Kidney capillary endothelial cell (primary cell): ENCODE results near the gene CTNNA2.
"Not testable (repeated sequence)": the region's sequence is repeated elsewhere in the genome, so short reads cannot be mapped to it uniquely, and the experiment has no call there.

Experiments used
- DNase-seq: peaks from one replicate; pipeline ENCODE4 v3.0.0-alpha.2; 2018; ENCODE audit warnings: low spot score

The CTNNA2 gene

DNA sequence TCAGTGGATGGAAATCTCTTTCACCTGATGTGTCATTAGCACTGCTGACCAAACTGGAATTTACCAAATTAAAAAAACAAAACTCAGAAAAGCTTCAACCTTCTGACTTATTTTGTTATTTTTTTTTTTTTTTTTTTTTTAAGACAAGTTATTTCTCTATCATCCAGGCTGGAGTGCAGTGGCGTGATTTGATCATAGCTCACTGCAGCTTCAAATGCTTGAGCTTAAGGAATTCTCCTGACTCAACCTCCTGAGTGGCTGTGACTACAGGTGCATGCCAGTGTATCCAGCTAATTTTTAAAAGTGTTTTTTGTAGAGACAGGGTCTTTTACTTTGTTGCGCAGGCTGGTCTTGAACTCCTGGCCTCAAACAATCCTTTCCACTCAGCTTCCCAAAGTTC is 636.1 kb downstream of the CTNNA2 start:
- no peak for DNase-seq

GRCh38 chr2:80149991-80150390 is 637.1 kb downstream of the CTNNA2 start:
- DNase-seq = no peak

GRCh38 chr2:80151248-80151647 is 638.4 kb downstream of the CTNNA2 start:
- DNase-seq = no peak

GRCh38 chr2:80151651-80152050 is 638.8 kb downstream of the CTNNA2 start:
- DNase-seq = no peak

DNA sequence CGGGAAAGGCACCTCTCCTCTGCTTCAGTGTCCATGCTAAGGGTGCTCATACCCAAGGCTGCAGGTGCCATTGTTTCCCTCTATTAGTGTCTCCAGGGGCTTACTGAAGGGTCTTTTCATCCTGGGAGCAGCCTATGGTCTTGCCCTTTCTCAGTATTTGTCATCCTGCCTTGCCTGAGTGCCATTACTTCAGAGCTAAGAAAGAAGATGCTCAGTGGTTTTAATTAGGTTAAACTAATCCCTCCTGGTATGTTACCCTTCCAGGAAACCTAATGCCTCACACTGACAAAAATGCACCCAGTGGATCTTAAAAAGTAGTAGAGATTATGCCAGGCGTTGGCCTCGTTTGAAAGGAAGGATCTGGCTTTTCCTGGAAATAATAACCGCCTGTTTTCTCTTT is 640.3 kb downstream of the CTNNA2 start:
- DNase-seq = no peak

DNA sequence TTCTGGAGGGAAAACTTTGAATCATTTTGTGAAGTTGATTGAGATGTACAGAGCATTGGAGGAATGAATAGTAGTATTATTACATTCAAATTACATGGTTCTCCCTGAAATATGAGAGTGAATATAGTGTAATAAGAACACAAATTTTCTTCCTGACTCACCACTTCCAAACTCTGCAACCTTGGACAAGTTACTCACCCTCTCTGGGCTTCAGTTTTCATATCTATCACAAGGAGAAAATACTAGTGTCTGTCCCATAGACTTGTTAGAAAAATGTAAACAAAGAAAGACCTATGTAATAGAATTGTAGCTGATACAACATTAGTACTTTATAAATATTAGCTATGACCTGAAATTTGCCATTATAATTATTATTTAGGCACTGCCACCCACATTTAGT is 640.9 kb downstream of the CTNNA2 start:
- DNase-seq = no peak

GRCh38 chr2:80154231-80154915 is 641.5 kb downstream of the CTNNA2 start:
- no peak for DNase-seq

GRCh38 chr2:80164375-80164774 is 651.5 kb downstream of the CTNNA2 start:
- DNase-seq = no peak

- no peak for DNase-seq
Measured at GRCh38 chr2:80166483-80167171, 653.8 kb downstream of the CTNNA2 start.

DNA sequence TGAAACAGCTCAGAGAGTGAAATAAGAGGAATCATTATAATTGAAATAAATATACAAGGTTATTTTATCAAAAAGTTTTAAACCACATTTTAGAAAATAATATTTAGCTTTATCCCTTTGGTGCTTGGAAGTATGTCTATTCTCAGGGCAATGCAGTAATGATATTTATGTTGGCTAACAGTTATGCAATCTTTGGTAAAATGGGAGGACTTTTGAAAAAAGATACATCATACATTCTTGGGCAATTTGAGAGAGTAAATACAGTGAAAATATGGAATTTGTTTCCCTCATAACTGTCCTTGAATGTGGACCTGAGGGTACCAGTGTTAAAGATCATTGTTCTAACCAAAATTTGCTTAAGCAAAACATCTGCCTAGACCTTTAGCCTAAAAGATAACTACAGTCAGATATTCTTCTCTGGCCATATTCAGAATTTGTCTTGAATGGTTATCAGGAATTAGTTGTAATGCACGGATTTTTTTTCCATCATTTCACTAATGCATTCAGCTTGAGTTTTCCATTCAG is 654.5 kb downstream of the CTNNA2 start:
- no peak for DNase-seq

- DNase-seq = no peak
Measured at GRCh38 chr2:80168037-80168436, 655.2 kb downstream of the CTNNA2 start.

DNA sequence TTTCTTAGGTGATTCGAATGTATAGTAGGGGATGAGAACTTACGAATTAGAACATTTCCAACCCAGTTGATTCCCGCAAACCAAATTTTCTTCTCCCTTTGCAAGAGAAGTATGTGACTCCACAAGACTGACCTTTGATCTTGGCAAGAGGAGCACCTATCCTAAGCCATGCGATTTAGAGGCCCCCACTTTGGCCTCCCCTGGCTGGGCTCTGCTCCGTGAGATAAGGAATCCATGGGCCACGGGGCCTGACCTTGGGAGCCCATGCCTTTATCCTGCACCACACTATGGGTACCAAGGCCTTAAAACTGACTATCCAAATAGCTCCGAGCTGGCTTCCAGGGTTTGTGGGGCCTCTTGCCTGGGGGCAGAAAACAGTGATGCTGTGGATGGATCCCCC is 656.0 kb downstream of the CTNNA2 start:
- DNase-seq = no peak

- DNase-seq = no peak
Measured at GRCh38 chr2:80169811-80170594, 657.2 kb downstream of the CTNNA2 start.

DNA sequence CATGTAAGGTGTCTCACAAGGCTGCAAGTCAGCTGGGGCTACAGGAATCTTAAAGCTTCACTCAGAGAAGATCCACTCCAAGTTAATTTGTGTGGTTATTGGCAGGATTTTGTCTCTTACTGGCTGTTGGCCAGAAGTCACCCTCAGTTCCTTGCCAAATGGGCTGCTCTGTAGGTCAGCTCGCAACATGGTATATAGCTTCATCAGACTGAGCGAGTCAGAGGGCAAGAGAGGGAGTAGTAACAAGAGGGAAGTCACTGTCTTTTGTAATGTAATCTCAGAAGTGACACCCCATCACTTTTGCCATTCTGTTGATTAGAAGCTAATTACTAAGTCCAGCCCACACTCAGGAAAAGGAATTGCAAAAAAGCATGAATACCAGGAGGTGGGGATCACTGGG is 672.2 kb downstream of the CTNNA2 start:
- DNase-seq = no peak

DNA sequence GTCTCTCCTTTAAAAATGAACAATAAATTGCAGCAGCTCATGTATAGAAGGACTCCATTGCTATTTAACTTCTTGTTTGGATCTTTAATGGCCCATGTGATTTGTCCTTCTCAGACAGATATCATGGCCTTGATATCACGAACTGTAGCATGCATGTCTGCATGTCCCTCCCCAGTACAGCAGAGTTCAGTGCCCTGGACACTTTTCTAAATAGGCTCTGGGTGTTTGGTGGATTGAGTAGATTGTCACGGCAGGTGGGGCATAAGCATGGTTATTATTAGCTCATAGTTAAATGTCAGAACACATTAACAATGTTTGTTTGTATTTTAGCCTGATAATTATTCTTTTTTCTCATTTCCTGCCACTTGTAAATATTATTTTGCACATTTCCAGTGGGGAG is 673.4 kb downstream of the CTNNA2 start:
- DNase-seq = no peak

DNA sequence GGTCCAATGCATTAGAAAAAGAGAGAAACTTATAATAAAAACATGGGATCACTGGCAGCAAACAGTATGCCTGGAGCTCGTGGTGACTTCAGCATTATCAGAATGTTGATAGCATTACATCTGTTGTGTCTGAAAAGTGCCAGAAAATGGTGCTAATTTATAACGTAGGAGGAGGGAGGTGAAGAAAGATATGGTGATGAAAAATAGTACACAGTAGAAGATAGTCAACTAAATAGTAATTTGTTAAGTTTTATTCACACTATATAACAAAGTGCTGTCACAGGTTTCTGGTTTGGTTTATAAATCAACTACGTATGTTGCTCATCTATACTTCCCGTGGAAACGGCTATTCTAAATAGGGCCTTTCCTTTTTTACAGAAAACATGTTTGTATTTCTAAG is 674.3 kb downstream of the CTNNA2 start:
- no peak for DNase-seq

GRCh38 chr2:80190166-80190565 is 677.3 kb downstream of the CTNNA2 start:
- DNase-seq = no peak

DNA sequence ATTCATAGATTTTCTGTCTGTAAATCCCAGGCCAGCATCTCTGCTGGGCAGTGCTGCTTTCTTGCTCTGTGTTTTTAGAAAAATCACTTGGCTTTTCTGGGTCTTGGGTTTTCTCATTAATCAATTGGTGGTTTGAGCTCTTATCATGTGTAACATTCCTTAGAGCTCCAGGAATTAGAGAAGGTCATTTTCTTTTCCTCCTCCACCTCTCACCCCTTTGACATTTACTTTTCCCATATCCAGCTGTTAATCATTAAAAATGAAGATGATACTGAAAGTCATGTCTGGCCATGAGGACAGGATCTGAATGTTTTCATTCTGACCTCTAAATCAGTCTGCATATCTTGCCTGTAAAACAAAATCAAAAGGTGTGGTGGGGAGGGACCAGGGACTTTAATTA is 680.7 kb downstream of the CTNNA2 start:
- no peak for DNase-seq

DNA sequence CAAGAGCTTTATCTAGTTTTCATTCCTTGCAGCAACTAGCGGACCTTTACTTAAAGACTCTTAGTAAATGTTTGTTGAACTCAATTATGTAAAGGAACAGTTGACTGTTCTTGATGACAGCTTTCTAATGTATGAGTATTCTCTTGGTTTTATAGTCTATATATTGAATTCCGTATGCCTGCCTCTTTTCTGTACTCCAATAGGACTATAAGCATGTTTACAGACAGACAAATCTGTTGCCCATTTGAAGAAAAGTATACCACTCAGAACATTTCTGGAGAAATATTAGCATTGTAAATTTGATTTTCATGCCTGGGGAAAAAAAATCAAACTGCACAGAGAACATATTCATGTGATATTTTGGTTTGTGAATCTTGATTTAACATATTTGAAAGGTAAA is 682.2 kb downstream of the CTNNA2 start:
- no peak for DNase-seq

DNA sequence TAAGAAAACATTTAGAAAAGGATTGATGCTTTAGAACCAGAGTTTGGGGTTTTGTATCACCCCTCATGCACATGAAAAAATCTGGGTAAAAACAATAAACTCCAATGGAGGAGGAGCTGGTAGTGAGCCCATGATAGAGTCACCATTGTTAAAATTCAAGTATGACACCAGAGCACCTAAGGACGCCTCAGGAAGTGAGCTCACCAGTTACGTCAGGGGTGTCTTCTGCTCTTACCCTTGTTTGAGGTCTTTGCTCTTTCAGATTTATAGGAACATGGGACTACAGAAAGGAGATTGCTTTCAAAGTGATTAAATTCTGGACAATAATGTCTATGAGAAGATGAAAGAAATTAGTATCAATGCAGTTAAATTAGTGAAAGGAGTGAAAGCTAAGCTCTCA is 685.2 kb downstream of the CTNNA2 start:
- no peak for DNase-seq

DNA sequence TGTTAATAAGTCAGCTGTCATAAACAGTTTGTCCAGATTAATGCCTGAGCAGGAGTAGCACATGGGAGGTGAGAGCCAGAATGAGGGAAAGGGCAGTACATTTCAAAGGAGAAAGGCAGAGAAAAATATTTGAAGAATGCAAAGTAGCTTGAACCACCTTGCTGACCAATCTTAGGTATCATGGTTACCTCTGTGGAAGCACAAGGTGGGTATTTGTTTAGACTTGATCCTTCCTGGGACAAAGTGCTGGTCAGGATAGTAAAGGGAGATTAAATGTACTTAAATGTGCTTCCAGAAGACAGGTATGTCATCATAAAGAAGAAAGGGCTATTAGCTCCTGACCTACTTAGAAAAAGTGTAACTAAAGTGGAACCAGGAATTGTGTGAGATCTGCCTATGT is 686.7 kb downstream of the CTNNA2 start:
- no peak for DNase-seq

- DNase-seq = not testable (repeated sequence)
Measured at GRCh38 chr2:80203929-80204328, 691.1 kb downstream of the CTNNA2 start.

GRCh38 chr2:80205498-80205897 is 692.6 kb downstream of the CTNNA2 start:
- DNase-seq = no peak
